GM10847 (cell line): ENCODE results near the gene ZSCAN9.
A peak's percentile ranks its signal among the peaks of the same experiment; 100 is the strongest.

ENCODE experiments used
- POLR2A ChIP-seq: IDR thresholded peaks from 2 replicates; pipeline ENCODE4 v1.6.1; 2011; ENCODE audit not compliant: insufficient read length; ENCODE audit errors: extremely low read depth

The ZSCAN9 gene

DNA sequence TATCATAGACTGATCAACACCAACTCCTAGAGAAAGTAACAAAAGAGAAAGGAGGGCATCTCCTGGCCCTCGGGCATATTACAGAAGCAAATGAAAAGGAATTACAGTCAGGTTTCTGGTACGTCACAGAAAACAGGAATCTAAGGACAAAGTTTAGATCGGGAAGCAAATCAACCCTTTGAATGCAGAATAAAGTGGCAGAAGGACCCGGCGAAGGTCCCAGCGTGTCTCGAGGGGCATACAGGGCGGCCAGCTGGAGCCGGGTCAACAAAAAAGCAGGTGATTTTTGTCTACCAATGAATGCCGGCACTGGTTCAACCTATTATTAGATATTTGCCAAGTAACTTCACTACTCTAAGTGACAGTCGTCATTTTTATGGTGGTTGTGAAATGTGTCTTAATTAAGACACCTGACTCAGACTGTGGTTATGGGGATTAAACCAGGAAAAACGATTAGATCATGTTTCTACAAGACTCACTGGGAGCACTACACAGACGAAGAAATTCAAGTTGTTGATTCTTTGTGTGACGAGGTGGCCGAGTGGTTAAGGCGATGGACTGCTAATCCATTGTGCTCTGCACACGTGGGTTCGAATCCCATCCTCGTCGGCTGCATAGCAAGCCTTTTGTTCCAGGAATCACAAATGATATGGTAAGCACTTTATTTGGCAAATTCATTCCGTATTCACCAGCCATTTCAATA lies 12.4 kb upstream of the ZSCAN9 start:
- TF ChIP-seq POLR2A, result no peak

DNA sequence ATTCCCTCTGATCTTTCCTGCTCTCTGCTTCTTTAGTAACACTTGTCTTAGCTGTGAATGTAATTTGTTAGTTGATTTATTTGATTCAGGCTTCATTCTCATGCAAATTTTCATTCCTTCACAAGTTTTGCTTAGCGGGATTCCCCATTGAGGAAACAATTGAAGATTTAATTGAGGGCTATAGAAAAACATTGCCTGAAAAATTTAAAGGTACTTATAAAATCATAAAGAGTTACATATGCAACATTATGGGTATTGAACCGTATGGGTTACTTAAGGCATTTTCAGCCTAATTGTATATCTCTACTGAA lies 11.9 kb upstream of the ZSCAN9 start:
- TF ChIP-seq POLR2A, result no peak

DNA sequence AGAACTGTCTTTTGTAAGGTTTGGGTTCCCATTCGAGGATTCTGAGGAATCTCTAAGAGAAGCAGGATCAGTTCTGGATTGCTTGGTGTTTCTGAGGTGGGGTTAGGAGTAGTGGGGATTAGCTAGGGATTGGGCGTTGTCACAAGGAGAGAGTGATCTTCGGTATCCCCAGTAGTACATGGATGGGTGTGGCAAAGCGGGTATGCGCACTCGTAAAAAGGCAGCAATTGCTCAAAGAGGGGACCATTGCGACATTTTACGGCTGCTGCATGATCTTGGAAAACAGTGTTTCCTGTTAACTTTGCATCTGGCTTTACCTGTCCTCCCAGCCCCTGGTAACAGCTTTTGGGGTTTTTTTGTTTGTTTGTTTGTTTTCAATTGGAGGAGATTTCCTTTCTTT lies 9.7 kb upstream of the ZSCAN9 start:
- TF ChIP-seq POLR2A, result no peak

DNA sequence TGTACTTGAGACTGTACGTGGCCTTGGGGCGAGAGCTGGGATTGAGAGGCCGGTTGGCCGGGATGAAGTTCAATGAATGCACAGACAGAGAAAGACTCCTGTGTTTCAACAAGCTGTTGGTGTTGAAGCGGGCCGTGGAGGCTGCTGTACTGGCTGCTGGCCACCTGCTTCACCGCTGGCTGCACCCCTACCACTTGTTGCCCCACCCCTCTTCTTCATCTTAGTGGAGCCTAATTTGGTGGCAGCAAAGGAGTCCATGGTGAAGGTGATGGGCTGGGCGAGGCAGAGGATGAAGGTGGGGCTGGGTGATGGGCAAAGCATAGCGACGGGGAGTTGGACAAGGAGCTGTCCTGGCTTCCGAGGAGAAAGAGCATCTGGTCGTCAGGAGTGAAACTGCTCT lies 7.2 kb upstream of the ZSCAN9 start:
- TF ChIP-seq POLR2A, result no peak

DNA sequence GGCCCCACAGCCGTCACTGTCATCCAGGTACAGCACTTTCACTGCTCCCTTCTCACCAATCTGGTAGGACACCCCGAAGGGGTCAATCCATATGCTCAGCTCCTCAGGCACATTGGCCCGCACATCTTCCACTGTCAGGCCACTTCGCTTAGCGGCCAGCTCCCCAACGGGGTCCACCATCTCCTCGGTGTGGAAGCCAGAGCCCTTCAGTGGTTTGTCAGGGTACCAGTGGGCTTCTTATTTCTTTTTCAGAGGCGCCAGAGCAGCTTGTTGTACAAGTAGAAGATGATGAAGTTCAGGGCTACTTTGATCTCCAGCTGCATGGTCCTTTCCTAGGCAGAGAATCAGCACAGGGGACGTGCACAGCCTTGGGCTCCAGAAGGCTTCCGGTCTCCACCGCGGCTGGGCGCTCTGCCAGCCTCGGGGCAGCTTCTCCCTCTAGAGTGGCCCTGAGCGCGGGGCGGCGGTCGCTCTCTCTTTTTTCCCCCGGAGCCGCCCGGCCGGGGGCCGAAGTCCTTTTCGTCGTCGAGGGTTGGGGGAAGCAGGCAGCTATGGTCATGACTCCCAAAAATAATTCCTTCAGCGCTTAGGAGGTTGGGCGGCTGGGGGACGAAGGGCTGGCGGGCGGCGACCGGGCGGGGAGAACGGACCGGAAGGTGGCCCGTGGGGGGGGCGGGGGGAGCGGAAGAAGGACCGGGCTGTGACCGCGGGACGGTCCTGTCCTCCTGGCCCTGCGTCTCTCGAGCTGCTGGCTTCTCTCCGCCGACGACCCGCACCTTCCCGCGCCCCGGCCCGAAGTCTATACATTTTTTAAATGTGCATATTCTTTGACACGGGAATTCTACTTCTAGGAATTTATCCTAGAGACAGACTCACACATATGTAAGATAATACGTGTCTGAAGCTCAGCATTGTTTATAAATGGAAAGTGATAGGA lies 6.5 kb upstream of the ZSCAN9 start:
- peak; percentile 58 for TF ChIP-seq POLR2A

DNA sequence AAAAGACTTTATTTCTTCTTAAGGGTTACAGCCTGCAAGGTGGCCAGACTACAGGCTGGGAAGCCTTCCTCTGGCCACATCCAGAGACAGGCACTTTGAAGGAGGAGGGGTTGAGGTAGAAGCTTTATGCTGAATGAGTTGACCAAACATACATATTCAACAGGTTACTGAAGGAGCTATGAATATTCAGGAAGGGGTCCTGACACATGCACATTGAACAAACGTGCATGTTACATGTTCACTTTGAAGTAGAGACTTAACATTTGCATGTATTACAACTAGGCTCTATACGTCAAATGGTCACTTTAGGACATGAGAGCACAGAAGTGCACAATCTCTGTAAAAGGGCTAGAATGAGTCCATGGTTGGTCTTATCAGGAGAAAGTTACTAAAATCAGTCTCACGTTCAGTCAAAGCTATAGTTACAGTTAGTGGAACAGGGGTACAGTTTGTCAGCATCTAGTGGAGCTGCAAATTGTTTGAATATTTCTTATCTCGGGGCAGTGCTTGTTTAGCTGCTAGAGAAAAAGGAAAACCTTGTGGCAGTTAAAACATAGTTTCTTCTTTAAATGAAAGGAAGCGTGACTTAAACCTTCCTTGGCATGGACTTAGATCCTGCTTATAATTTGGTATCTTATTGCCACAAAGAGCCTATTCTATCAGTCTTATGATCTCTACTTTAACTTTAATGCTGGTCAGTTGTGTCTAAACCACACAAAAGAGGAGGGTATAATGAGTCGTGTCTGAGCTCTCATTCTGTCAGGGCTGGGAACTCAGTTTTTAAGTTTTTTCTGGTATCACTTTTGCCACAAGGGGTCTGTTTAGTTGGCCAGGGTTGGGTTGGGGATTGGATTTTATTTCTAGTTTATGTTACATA lies 4.6 kb upstream of the ZSCAN9 start:
- TF ChIP-seq POLR2A, result no peak

DNA sequence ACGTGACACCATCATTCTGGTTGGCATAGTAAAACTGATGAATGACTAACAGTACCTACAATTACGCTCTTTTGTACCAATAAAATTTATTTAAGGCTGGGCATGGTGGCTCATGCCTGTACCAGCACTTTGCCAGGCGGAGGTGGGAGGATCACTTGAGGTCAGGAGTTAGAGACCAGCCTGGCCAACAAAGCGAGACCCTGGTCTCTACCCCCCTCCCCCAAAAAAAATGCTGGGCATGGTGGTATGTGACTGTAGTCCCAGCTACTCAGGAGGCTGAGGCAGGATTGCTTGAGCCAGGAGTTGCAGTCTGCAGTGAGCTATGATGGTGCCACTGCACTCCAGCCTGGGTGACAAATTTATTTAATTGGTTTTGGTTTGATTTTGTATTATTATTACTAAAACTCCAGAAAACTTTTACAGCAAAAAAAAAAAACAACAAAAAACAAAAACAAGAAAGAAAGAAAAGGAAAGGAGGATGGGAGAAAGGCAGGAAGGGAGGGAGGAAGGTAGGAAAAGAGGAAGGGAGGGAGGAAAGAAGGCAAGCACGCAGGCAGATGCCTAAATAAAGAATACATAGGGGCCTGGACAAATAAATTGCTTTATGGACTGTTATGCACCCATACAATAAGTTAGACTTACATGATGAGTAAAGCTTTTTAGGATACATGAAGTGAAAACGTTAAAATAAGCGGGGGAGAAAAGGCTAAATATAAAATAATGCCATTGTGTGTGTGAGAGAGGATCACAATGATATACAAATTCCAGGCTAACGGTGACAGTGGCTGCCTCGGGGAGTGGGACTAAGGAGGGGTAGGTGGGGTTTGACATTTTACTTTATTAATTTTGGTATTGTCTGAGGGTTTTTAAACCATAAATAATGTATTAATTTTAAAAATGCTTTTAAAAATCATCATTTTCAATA lies 682 bp upstream of the ZSCAN9 start:
- no peak for TF ChIP-seq POLR2A

DNA sequence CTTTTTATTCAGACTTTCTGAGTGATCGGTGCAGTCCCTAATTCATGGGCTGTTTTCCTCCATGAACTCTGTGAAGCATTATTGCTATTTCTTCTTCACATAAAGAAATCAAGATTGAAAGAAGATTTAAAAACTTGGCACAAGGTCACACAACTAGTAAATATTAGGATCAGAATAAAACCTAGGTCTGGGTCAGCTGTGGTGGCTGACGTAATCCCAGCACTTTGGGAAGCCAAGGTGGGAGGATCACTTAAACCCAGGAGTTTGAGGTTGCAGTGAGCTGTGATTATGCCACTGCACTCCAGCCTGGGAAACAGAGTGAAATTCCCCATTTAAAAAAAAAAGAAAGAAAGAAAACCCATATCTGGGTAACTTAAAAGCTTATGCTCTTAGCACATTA lies 1.4 kb downstream of the ZSCAN9 start:
- TF ChIP-seq POLR2A, result no peak

DNA sequence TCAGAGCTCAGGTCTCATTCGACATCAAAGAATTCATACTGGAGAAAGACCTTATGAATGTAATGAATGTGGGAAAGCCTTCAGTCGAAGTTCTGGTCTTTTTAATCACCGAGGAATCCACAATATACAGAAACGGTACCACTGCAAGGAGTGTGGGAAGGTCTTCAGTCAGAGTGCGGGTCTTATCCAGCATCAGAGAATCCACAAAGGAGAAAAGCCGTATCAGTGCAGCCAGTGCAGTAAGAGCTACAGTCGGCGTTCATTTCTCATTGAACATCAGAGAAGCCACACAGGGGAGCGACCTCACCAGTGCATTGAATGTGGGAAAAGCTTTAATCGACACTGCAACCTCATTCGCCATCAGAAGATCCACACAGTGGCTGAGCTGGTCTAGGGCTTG lies 7.7 kb downstream of the ZSCAN9 start:
- no peak for TF ChIP-seq POLR2A

DNA sequence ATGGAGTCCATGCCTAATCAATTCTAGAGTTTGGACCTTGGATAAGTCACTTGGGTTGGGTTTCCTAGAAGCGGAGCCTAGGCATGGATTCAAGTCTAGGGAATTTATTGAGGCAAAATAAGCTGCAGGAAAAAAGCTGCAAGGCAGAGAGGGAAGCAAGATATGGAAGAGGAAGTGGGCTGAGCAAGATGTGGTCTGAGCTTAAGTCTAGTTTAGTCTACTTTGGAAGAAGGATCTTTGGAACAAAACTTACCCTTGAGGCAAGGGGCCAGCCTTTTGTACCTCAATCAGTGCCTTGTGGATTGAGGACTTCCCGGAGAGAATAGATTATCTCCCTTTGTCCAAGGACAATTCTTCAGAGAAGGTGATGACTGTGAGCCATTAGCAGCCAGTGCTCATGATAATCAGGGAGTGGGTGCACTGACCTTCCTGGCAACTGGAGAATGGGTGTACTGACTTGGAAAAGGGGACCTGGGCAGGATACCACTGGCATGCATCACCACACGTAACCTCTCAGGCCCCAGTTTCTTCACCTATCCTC lies 10.9 kb downstream of the ZSCAN9 start:
- no peak for TF ChIP-seq POLR2A

DNA sequence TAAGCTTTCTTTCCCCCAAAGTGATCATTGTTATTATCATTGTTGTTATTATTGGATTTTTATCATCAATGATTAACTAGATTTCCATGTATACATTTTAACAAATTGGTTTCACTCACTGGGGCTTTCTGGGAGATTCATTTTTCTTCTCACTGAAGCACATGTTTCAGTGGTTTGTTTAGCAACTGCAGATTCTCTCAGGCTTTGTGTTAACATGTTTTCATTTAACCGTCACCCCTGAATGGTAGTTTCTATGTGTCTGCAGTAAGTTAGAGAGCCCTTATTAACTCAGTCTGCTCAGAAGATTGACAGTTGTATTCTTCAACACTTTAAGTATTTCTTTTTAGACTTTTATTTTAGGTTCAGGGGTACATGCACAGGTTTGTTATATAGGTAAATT lies 14.6 kb downstream of the ZSCAN9 start:
- no peak for TF ChIP-seq POLR2A

DNA sequence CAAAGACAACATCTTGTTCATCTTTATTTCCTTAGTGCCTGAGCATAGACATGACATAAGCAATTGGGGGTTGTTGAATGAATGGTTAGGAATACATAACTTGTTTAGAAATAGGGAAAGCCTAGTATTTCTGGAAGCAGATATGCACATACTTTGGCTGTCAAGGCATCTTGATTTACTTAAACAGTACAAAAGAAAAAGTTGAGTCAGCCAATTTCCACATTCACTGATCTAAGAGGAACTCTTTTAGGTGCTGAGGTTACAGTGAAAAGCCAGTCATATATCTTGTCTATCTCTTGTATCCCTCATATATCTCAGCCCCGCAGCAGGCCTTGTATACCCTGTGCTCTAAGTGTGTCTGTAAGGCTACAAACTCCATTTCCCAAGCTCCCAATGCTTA lies 15.4 kb downstream of the ZSCAN9 start:
- no peak for TF ChIP-seq POLR2A

DNA sequence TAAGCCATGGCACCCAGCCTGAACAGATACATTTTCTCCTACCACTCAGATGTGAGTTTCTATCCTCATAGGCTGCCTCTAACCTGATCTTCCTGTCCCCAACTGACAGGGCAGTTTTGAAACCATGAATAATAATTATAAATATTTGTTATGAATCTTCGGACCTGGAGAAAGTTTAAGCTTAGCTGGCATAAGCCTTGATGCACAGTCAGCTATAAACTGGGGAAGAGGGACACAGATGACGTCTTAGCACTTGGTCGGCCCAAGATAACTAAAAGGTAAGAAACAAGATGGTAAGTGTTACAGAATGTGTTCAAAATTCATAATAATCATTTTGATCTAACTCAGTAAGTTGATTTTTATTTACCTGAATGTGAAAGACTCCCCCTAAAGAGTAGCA lies 18.9 kb downstream of the ZSCAN9 start:
- no peak for TF ChIP-seq POLR2A

DNA sequence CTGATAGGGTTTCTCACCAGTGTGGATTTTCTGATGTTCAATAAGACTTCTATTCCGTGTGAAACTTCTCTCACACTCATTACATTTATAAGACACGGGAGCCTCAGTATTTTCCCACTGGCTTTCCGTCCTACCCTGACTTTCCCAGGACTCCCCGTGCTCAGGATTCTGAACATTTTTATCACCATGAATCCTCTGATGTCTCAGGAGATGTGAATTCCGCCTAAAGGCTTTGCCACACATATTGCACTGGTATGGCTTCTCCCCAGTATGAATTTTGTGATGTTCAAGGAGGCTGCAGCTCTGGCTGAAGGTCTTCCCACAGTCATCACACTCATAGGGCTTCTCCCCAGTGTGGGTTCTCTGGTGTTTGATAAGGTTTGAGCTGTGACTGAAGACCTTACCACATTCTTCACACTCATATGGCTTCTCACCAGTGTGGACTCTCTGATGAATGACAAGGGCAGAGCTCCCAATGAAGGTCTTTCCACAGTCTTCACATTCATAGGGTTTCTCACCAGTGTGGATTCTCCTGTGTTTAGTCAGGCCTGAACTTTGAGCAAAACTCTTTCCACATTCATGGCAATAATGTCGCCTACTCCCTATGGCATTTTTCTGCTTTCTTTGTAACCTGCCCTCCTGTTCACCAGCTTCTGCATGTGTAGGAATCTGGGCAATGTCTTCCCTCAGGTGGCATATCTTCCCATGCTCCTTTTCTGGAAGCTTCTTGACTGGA lies 20.3 kb downstream of the ZSCAN9 start:
- TF ChIP-seq POLR2A, result no peak

DNA sequence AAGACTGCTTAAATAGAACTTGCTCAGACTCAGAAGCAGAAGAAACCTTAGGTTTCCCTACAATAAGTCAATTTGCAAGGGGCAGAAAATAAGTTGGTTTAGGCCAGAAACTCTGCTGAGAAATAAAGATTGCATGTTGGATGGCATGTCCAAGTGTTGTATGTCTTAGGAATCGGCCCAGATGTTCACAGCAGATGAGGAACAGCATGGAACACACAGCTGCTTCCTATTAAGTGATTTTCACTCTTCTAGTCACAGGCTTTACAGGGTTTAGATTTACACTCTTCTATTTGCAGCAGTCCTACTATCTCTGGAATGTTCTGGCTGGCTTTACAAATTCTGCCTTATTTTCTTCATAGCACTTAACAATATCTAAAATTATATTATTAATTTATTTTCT lies 23.8 kb downstream of the ZSCAN9 start:
- no peak for TF ChIP-seq POLR2A
